ENCODE results near the gene NMRK1. TPM values are rescaled to one million over a fixed set of nuclear protein-coding genes. Genes with fewer than 3 reads are reported as not detected.

Gene NMRK1
- 3.9 to 5.9 TPM (median 4.9 TPM) in 5 replicates for total RNA-seq (2022; extraction: Qiagen RNA extraction; ENCODE audit: low read depth)

GRCh38 chr9:75087824-75088645 lies at the start of gene NMRK1, which contains the start of gene OSTF1:
NMRK1 (minus strand) TSS chr9:75088155; CDS start chr9:75083115, 5,040 bp downstream.
OSTF1 (plus strand) TSS chr9:75088514; CDS start chr9:75088693, 179 bp downstream.

Other genes with a start within 250 kb of the NMRK1 start
- gene TRPM6, start 200.2 kb downstream of the NMRK1 start, total RNA-seq (2022; extraction: Qiagen RNA extraction; ENCODE audit: low read depth) = 1.4 to 1.8 TPM (median 1.5 TPM) in 5 replicates
- gene C9orf40, start 135.2 kb downstream of the NMRK1 start, total RNA-seq (2022; extraction: Qiagen RNA extraction; ENCODE audit: low read depth) = 6.2 to 12.3 TPM (median 11.1 TPM) in 5 replicates
- 10.5 to 19.5 TPM (median 16.7 TPM) in 5 replicates for gene CARNMT1, start 59.9 kb downstream of the NMRK1 start, total RNA-seq (2022; extraction: Qiagen RNA extraction; ENCODE audit: low read depth)
- gene OSTF1, start 359 bp upstream of the NMRK1 start, total RNA-seq (2022; extraction: Qiagen RNA extraction; ENCODE audit: low read depth) = 13.6 to 16.6 TPM (median 15.2 TPM) in 5 replicates

Measured in A549 treated with DMSO at 1 μM for 4 hours (cell line).